Osteocyte (in vitro differentiated cells): ENCODE measurements around the gene ZNF569. TPM values are rescaled to one million over a fixed set of nuclear protein-coding genes. Genes with fewer than 3 reads are reported as not detected.

ENCODE experiments used
- DNase-seq: peaks from one replicate; pipeline ENCODE4 v3.0.0; 2021; ENCODE audit warnings: mixed read lengths; ENCODE audit not compliant: unreplicated experiment; ENCODE audit errors: extremely low spot score
- H3K27ac Mint-ChIP-seq: one replicate; pipeline ENCODE4 v1.8.0; 2021; ENCODE audit warnings: mild to moderate bottlenecking, mixed read lengths; ENCODE audit not compliant: unreplicated experiment
- H3K27me3 Mint-ChIP-seq: one replicate; pipeline ENCODE4 v1.8.0; 2021; ENCODE audit warnings: mixed read lengths; ENCODE audit not compliant: unreplicated experiment
- H3K36me3 Mint-ChIP-seq: one replicate; pipeline ENCODE4 v1.8.0; 2021; ENCODE audit warnings: mixed read lengths; ENCODE audit not compliant: unreplicated experiment
- H3K4me1 Mint-ChIP-seq: one replicate; pipeline ENCODE4 v1.8.0; 2021; ENCODE audit warnings: mixed read lengths; ENCODE audit not compliant: unreplicated experiment
- H3K4me3 Mint-ChIP-seq: one replicate; pipeline ENCODE4 v1.8.0; 2021; ENCODE audit warnings: mild to moderate bottlenecking, moderate library complexity, mixed read lengths; ENCODE audit not compliant: unreplicated experiment
- H3K9me3 Mint-ChIP-seq: one replicate; pipeline ENCODE4 v1.8.0; 2021; ENCODE audit warnings: mixed read lengths; ENCODE audit not compliant: unreplicated experiment
- total RNA-seq: library from RNA; stranded (reverse); gene quantifications from 2 replicates; pipeline ENCODE4 v1.2.1, GENCODE V29; 2021
- TF ChIP-seq, protein P1 (sequence below): fragments of 200-600 bp; sonication (generic); IDR thresholded peaks from 2 replicates; pipeline ENCODE4 v1.5.0; 2021; ENCODE audit warnings: antibody characterized with exemption, mild to moderate bottlenecking, moderate library complexity

Gene ZNF569
- total RNA-seq, 1 donor from 2014 or later = 6.2 TPM

DNA sequence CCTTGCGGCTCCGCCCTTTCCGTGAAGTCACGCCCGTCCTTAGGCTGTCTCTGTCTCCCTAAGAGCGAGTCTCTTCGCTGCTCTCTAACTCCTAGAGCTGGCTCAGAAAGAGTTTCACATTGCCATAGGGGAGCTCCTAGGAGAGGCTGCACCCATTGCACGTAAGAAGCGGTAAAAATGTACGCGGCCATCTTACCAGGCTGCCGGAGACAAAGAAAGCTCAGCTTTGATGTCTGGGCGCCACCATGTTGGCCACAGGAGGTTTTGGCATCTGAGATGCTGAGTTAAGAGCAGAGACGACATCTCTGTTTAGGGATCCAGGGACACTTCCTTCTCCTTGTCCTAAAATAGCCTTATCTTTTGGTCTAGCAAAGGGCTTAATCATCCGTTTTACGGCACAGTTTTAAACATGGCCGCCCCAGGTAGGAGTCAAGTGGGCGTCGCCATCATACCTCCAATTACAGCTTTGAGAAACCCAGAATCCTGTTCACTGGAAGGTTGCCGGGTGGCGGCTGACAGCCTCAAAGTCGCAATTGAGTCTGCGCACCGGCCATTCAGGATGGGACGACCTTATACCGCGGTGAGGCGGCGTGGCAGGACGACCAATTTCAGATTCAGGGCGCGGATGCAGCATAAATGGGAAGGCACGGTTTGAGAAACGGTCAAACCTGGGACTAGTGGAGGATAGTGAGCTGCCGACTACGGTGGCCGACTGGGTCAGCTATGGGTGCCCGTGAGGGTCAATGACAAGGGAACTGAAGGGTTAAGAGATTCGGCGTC, 39.3 kb upstream of the ZNF569 start, which contains the start of gene ZNF793:
Gene ZNF793 (plus strand): TSS at position 553 of the 780 bp plus-strand sequence. CDS start 16,501 bp downstream, outside the sequence.
- peaks cover 20% of the 10 kb centered on the region for H3K9me3 Mint-ChIP-seq
- DNase-seq = peak; percentile 89

DNA sequence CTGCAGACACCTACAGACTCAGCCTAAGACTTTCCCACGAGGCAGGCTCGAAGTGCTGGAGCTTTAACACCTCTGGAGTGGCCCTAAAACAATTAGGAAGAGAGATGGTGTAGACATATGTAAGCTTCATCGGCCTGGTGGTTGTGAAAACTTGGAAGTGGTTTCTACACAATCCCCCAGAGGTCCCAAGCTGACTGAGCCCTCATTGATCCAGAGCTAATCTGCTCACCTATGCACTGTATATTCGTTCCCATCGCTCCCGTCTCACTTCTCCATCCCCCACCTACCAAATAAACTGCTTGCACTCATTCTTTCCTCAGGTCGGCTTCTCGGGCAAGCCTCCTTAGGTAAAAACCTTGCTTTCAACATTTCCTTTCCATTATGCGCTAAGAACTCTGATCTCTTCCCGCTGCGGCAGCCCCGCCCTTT, 38.7 kb upstream of the ZNF569 start:
- TF ChIP-seq, protein P1, sequence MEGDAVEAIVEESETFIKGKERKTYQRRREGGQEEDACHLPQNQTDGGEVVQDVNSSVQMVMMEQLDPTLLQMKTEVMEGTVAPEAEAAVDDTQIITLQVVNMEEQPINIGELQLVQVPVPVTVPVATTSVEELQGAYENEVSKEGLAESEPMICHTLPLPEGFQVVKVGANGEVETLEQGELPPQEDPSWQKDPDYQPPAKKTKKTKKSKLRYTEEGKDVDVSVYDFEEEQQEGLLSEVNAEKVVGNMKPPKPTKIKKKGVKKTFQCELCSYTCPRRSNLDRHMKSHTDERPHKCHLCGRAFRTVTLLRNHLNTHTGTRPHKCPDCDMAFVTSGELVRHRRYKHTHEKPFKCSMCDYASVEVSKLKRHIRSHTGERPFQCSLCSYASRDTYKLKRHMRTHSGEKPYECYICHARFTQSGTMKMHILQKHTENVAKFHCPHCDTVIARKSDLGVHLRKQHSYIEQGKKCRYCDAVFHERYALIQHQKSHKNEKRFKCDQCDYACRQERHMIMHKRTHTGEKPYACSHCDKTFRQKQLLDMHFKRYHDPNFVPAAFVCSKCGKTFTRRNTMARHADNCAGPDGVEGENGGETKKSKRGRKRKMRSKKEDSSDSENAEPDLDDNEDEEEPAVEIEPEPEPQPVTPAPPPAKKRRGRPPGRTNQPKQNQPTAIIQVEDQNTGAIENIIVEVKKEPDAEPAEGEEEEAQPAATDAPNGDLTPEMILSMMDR = no peak
- Mint-ChIP-seq H3K9me3 (peaks cover 21% of the 10 kb centered on the region), H3K27me3 (no peaks in the 10 kb centered on the region), H3K27ac (no peak overlapping the region), H3K4me1 (no peaks in the 10 kb centered on the region), H3K4me3 (no peak overlapping the region), H3K36me3 (peaks cover 17% of the 10 kb centered on the region)
- DNase-seq = no peak

More for the DNA sequence above, 39.3 kb upstream of the ZNF569 start, which contains the start of gene ZNF793:
- H3K4me1 Mint-ChIP-seq = no peaks in the 10 kb centered on the region
- H3K4me3 Mint-ChIP-seq = no peak within 1 kb of the TSS
- H3K36me3 Mint-ChIP-seq = peaks cover 22% of the 10 kb centered on the region
- no peaks in the 10 kb centered on the region for H3K27me3 Mint-ChIP-seq
- TF ChIP-seq, protein P1 = no peak
- H3K27ac Mint-ChIP-seq = no peak within 1 kb of the TSS

DNA sequence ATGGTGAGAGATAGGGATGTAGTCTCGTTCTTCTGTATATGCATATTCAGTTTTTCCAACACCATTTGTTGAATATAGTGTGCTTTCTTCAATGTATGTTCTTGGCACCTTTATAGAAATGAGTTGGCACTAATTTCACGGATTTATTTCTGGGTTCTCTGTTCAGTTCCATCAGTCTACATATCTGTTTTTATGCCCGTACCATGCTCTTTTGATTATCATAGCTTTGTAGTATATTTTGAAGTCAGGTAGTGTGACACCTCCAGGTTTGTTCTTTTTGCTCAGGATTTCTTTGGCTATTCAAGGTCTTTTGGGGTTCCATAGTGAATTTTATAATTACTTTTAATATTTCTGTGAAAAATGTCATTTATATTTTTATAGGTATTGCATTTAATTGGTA, 25.0 kb upstream of the ZNF569 start:
- Mint-ChIP-seq H3K9me3 (peaks cover 37% of the 10 kb centered on the region), H3K27ac (no peak overlapping the region), H3K4me3 (no peak overlapping the region), H3K27me3 (no peaks in the 10 kb centered on the region), H3K4me1 (no peaks in the 10 kb centered on the region), H3K36me3 (peaks cover 15% of the 10 kb centered on the region)
- TF ChIP-seq, protein P1 = no peak
- DNase-seq = no peak

DNA sequence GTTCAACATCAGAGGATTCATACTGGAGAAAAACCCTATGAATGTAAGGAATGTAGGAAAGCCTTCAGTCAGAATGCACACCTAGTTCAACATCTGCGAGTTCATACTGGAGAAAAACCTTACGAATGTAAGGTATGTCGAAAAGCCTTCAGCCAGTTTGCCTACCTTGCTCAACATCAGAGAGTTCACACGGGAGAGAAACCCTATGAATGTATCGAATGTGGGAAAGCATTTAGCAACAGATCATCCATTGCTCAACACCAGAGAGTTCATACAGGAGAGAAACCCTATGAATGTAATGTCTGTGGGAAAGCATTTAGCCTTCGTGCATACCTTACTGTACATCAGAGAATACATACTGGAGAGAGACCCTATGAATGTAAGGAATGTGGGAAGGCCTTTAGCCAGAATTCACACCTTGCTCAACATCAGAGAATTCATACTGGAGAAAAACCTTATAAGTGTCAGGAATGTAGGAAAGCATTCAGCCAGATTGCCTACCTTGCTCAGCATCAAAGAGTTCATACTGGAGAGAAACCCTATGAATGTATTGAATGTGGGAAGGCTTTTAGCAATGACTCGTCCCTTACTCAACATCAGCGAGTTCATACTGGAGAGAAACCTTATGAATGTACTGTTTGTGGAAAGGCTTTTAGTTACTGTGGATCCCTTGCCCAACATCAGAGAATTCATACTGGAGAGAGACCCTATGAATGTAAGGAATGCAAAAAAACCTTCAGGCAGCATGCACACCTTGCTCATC, 17.3 kb upstream of the ZNF569 start:
- H3K9me3 Mint-ChIP-seq = peaks cover 61% of the 10 kb centered on the region
- no peak for DNase-seq
- no peak overlapping the region for H3K4me3 Mint-ChIP-seq
- H3K4me1 Mint-ChIP-seq = no peaks in the 10 kb centered on the region
- H3K27ac Mint-ChIP-seq = no peak overlapping the region
- no peaks in the 10 kb centered on the region for H3K27me3 Mint-ChIP-seq
- TF ChIP-seq, protein P1 = no peak
- peaks cover 63% of the 10 kb centered on the region for H3K36me3 Mint-ChIP-seq

DNA sequence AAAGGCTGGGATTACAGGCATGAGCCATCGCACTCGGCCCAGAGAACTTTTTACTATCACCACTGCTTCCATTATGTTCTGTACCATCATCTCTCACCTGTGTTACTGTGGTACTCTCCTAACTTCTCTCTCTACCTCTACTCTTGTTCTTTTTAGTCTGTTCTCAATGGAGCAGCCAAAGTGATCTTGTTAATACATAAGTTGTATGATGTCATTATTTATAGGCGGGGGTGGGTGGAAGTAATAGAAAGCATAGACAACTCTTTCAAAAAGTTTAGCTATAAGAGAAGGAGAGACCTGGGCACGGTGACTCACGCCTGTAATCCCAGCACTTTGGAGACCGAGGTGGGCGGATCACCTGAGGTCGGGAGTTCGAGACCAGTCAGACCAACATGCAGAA, 4.9 kb upstream of the ZNF569 start:
- Mint-ChIP-seq H3K9me3 (peaks cover 22% of the 10 kb centered on the region), H3K36me3 (peaks cover 37% of the 10 kb centered on the region), H3K4me1 (peaks cover 24% of the 10 kb centered on the region), H3K27me3 (no peaks in the 10 kb centered on the region), H3K4me3 (no peak overlapping the region), H3K27ac (no peak overlapping the region)
- no peak for DNase-seq
- TF ChIP-seq, protein P1 = no peak
